SK-N-DZ (cell line): ENCODE measurements around the gene MMP24OS. TPM values are rescaled to one million over a fixed set of nuclear protein-coding genes. Genes with fewer than 3 reads are reported as not detected.
A peak's percentile ranks its signal among the peaks of the same experiment; 100 is the strongest.
"Not testable (repeated sequence)": the region's sequence is repeated elsewhere in the genome, so short reads cannot be mapped to it uniquely, and the experiment has no call there.

Experiments used
- DNase-seq: peaks from one replicate; pipeline ENCODE4 v3.0.0-alpha.2; 2015; ENCODE audit warnings: low spot score
- polyA plus RNA-seq, 2 experiments: library from polyadenylated mRNA; depleted of rRNA; stranded (reverse); fragments of >200 nt; gene quantifications; 2 replicates each; pipeline ENCODE4 v1.2.3, GENCODE V29; 2014

MMP24OS gene
- polyA plus RNA-seq (2014; cell fraction: cytosol; rRNA removed): 9.7 and 12.5 TPM in 2 replicates
- 16.3 and 18.4 TPM in 2 replicates for polyA plus RNA-seq (2014; cell fraction: nucleus; rRNA removed)

GRCh38 chr20:35277531-35278395 is at the start of gene MMP24OS:
TSS of gene MMP24OS (minus strand) at chr20:35278122. CDS start at chr20:35277929, 193 bp downstream.
- DNase-seq: peak; percentile 96

- DNase-seq: no peak
Measured at GRCh38 chr20:35327074-35327976, 49.4 kb upstream of the MMP24OS start.

- DNase-seq: no peak
Measured at GRCh38 chr20:35326740-35327073, 48.8 kb upstream of the MMP24OS start.

GRCh38 chr20:35326021-35326739 is 48.3 kb upstream of the MMP24OS start:
- peak; percentile 70 for DNase-seq

GRCh38 chr20:35325401-35325800 is 47.5 kb upstream of the MMP24OS start:
- DNase-seq: no peak

GRCh38 chr20:35320396-35321126 is 42.6 kb upstream of the MMP24OS start:
- DNase-seq: no peak

- no peak for DNase-seq
Measured at GRCh38 chr20:35319871-35320197, 41.9 kb upstream of the MMP24OS start.

- no peak for DNase-seq
Measured at GRCh38 chr20:35319192-35319870, 41.4 kb upstream of the MMP24OS start.

- DNase-seq: no peak
Measured at GRCh38 chr20:35318502-35319157, 40.7 kb upstream of the MMP24OS start.

GRCh38 chr20:35317416-35318210 is 39.7 kb upstream of the MMP24OS start:
- DNase-seq: no peak

- no peak for DNase-seq
Measured at GRCh38 chr20:35316086-35316485, 38.2 kb upstream of the MMP24OS start.

- DNase-seq: not testable (repeated sequence)
Measured at GRCh38 chr20:35315632-35316020, 37.7 kb upstream of the MMP24OS start.

- DNase-seq: no peak
Measured at GRCh38 chr20:35314816-35315631, 37.1 kb upstream of the MMP24OS start.

GRCh38 chr20:35312318-35312717 is 34.4 kb upstream of the MMP24OS start:
- DNase-seq: no peak

- DNase-seq: no peak
Measured at GRCh38 chr20:35311822-35312221, 33.9 kb upstream of the MMP24OS start.

- no peak for DNase-seq
Measured at GRCh38 chr20:35311409-35311808, 33.5 kb upstream of the MMP24OS start.

- DNase-seq: no peak
Measured at GRCh38 chr20:35307666-35308653, 30.0 kb upstream of the MMP24OS start.
